ENCODE data around the gene FAP. TPM values are rescaled to one million over a fixed set of nuclear protein-coding genes. Genes with fewer than 3 reads are reported as not detected.

FAP gene
- total RNA-seq, 1 experiment from 2014 or later = 0.88 TPM

- no peak for DNase-seq (ENCODE audit: low spot score)
- H3K4me3 ChIP-seq (ENCODE audit: low read depth, low read length, poor library complexity, severe bottlenecking) = no peak overlapping the region
- intact Hi-C loops (cut with micrococcal nuclease; ENCODE audit: unreplicated experiment) = no loop called here
- H3K27ac ChIP-seq (ENCODE audit: low read depth, low read length, poor library complexity, severe bottlenecking) = no peak overlapping the region
- no peaks in the 10 kb centered on the region for H3K9me3 ChIP-seq (ENCODE audit: low read depth, low read length, poor library complexity, severe bottlenecking)
- POLR2A ChIA-PET (ENCODE audit: low non-redundant PET) = no interaction called here
- CTCF ChIA-PET = no interaction called here
- TF ChIP-seq EZH2 (IDR thresholded peaks at IDR 0.05; ENCODE audit: borderline replicate concordance, low read depth, low read length, poor library complexity, severe bottlenecking) (no peak), CTCF (conservative IDR thresholded peaks at IDR 0.05; ENCODE audit: low read depth, low read length) (no peak)
- BruUV-seq (replicated peaks) = no TSS peak
- H3K36me3 ChIP-seq (ENCODE audit: insufficient read depth, low read length, poor library complexity, severe bottlenecking) = no peaks in the 10 kb centered on the region
- no peaks in the 10 kb centered on the region for H3K4me1 ChIP-seq (ENCODE audit: insufficient read depth, low read length, poor library complexity, severe bottlenecking)
- H3K27me3 ChIP-seq (replicated peaks; ENCODE audit: insufficient read depth, low read depth, low read length, poor library complexity) = no peaks in the 10 kb centered on the region
These were observed 93.8 kb downstream of the FAP start for GRCh38 chr2:162149466-162149865.

- TF ChIP-seq EZH2 (IDR thresholded peaks at IDR 0.05; ENCODE audit: borderline replicate concordance, low read depth, low read length, poor library complexity, severe bottlenecking) (no peak), CTCF (conservative IDR thresholded peaks at IDR 0.05; ENCODE audit: low read depth, low read length) (no peak)
- no peaks in the 10 kb centered on the region for H3K27me3 ChIP-seq (replicated peaks; ENCODE audit: insufficient read depth, low read depth, low read length, poor library complexity)
- no peak overlapping the region for H3K27ac ChIP-seq (ENCODE audit: low read depth, low read length, poor library complexity, severe bottlenecking)
- H3K36me3 ChIP-seq (ENCODE audit: insufficient read depth, low read length, poor library complexity, severe bottlenecking) = no peaks in the 10 kb centered on the region
- POLR2A ChIA-PET (ENCODE audit: low non-redundant PET) = no interaction called here
- no peak for DNase-seq (ENCODE audit: low spot score)
- no TSS peak for BruUV-seq (replicated peaks)
- intact Hi-C loops (cut with micrococcal nuclease; ENCODE audit: unreplicated experiment) = no loop called here
- no peaks in the 10 kb centered on the region for H3K9me3 ChIP-seq (ENCODE audit: low read depth, low read length, poor library complexity, severe bottlenecking)
- H3K4me1 ChIP-seq (ENCODE audit: insufficient read depth, low read length, poor library complexity, severe bottlenecking) = no peaks in the 10 kb centered on the region
- no peak overlapping the region for H3K4me3 ChIP-seq (ENCODE audit: low read depth, low read length, poor library complexity, severe bottlenecking)
- CTCF ChIA-PET = interaction anchor here (0.9 kb wide), 1 partner anchor 149 kb away, joined by 3 read pairs; no protein-coding TSS in a partner anchor
These were observed 94.3 kb downstream of the FAP start for GRCh38 chr2:162148956-162149355.

GRCh38 chr2:162143969-162144368 is 99.3 kb downstream of the FAP start:
- no peaks in the 10 kb centered on the region for H3K4me1 ChIP-seq (ENCODE audit: insufficient read depth, low read length, poor library complexity, severe bottlenecking)
- no peaks in the 10 kb centered on the region for H3K27me3 ChIP-seq (replicated peaks; ENCODE audit: insufficient read depth, low read depth, low read length, poor library complexity)
- ChIA-PET POLR2A (ENCODE audit: low non-redundant PET) (no interaction called here), CTCF (no interaction called here)
- H3K36me3 ChIP-seq (ENCODE audit: insufficient read depth, low read length, poor library complexity, severe bottlenecking) = no peaks in the 10 kb centered on the region
- no peak for DNase-seq (ENCODE audit: low spot score)
- no TSS peak for BruUV-seq (replicated peaks)
- H3K4me3 ChIP-seq (ENCODE audit: low read depth, low read length, poor library complexity, severe bottlenecking) = no peak overlapping the region
- H3K9me3 ChIP-seq (ENCODE audit: low read depth, low read length, poor library complexity, severe bottlenecking) = no peaks in the 10 kb centered on the region
- no peak overlapping the region for H3K27ac ChIP-seq (ENCODE audit: low read depth, low read length, poor library complexity, severe bottlenecking)
- TF ChIP-seq EZH2 (IDR thresholded peaks at IDR 0.05; ENCODE audit: borderline replicate concordance, low read depth, low read length, poor library complexity, severe bottlenecking) (no peak), CTCF (conservative IDR thresholded peaks at IDR 0.05; ENCODE audit: low read depth, low read length) (no peak)
- intact Hi-C loops (cut with micrococcal nuclease; ENCODE audit: unreplicated experiment) = no loop called here

All from A673 (cell line).